HepG2 (cell line): Measurements from ENCODE around the gene APOBEC3B. TPM values are rescaled to one million over a fixed set of nuclear protein-coding genes. Genes with fewer than 3 reads are reported as not detected.

ENCODE experiments used
- ATAC-seq: fragments of 200-7000 bp; cut with Tn5 transposase; 3 replicates; pipeline ENCODE4 v1.9.1; 2020; ENCODE audit warnings: mild to moderate bottlenecking, moderate library complexity
- BruUV-seq: library from RNA; stranded (reverse); fragments of 400-500 nt; replicated peaks from 2 replicates; lab custom pipeline; 2021; lab: Mats Ljungman, UMichigan
- CTCF ChIA-PET: fragments of 300-600 bp; formaldehyde crosslinking; extraction: SDS; loops from one replicate; lab custom pipeline; 2021; ENCODE audit warnings: low total read pairs, inconsistent platforms, low intra/inter-chr PET ratio; lab: Yijun Ruan, JAX
- POLR2A ChIA-PET: fragments of 350-600 bp; sonication (Branson Sonifier 250); formaldehyde crosslinking; loops from one replicate; lab custom pipeline; 2020; ENCODE audit warnings: antibody characterized with exemption, inconsistent platforms; lab: Yijun Ruan, JAX
- DNase-seq: peaks from one replicate; pipeline ENCODE4 v3.0.0-alpha.2; 2015; ENCODE audit warnings: low spot score
- FAIRE-seq: peaks from 3 replicates; lab custom pipeline; 2011; peaks lifted over from hg19 to GRCh38; lab: Jason Lieb, UNC
- H2AFZ ChIP-seq: one replicate; pipeline ENCODE4 v1.6.1; 2011; ENCODE audit warnings: low read length, inconsistent platforms
- H3K27ac ChIP-seq: fragments of 300-600 bp; 3 replicates; pipeline ENCODE4 v1.8.0; 2011; ENCODE audit warnings: mixed run types, mild to moderate bottlenecking, mixed read lengths, low read length, inconsistent platforms; ENCODE audit not compliant: insufficient read depth; ENCODE audit errors: extremely low read length
- H3K27me3 ChIP-seq, 2 experiments: fragments of 200-600 bp in 1 of 2; 2 replicates in 1 of 2; 3 replicates in 1 of 2; pipeline versions ENCODE4 v1.6.0 to v1.8.0; 2011; ENCODE audit warnings: low read length in 2 of 2, mild to moderate bottlenecking in 2 of 2, moderate library complexity in 2 of 2, inconsistent platforms in 1 of 2; ENCODE audit not compliant: insufficient read depth in 2 of 2, control insufficient read depth in 1 of 2
- H3K36me3 ChIP-seq, 2 experiments: fragments of 200-600 bp in 1 of 2; replicated peaks in 1 of 2; 2 replicates in 1 of 2; 3 replicates in 1 of 2; pipeline versions ENCODE4 v1.5.1 to v1.8.0; 2011; ENCODE audit warnings: low read length in 2 of 2, inconsistent platforms in 1 of 2; ENCODE audit not compliant: insufficient read depth in 2 of 2, control insufficient read depth in 1 of 2
- H3K4me1 ChIP-seq: 2 replicates; pipeline ENCODE4 v1.5.1; 2012; ENCODE audit warnings: low read length, inconsistent platforms; ENCODE audit not compliant: insufficient read depth
- H3K4me2 ChIP-seq: 2 replicates; pipeline ENCODE4 v1.6.0; 2011; ENCODE audit warnings: low read depth, low read length, inconsistent platforms
- H3K4me3 ChIP-seq, 3 experiments: fragments of 200-600 bp in 1 of 3; sonication (generic), shearing (Covaris generic) in 1 of 3; replicated peaks in 1 of 3; 2 replicates each; pipeline ENCODE4 v1.5.1; 2011 to 2016; ENCODE audit warnings: low read length in 3 of 3, inconsistent platforms in 2 of 3, low read depth in 2 of 3, mild to moderate bottlenecking in 2 of 3, control low read depth in 1 of 3, mixed read lengths in 1 of 3; ENCODE audit not compliant: insufficient read depth in 1 of 3
- H3K79me2 ChIP-seq: one replicate; pipeline ENCODE4 v1.6.1; 2011; ENCODE audit warnings: low read length, inconsistent platforms; ENCODE audit not compliant: insufficient read depth
- H3K9ac ChIP-seq: 2 replicates; pipeline ENCODE4 v1.6.0; 2011; ENCODE audit warnings: mild to moderate bottlenecking, low read depth, low read length, inconsistent platforms; ENCODE audit not compliant: insufficient read depth
- H3K9me3 ChIP-seq: 2 replicates; pipeline ENCODE4 v1.5.1; 2012; ENCODE audit warnings: mild to moderate bottlenecking, low read length
- H4K20me1 ChIP-seq: 2 replicates; pipeline ENCODE4 v1.6.0; 2011; ENCODE audit warnings: inconsistent platforms, mild to moderate bottlenecking, low read length, moderate library complexity; ENCODE audit not compliant: insufficient read depth
- GTF2F1 ChIP-seq: fragments of 150-350 bp; IDR thresholded peaks from 2 replicates; pipeline ENCODE4 v1.6.1; 2014; ENCODE audit warnings: low read length
- STAG1 ChIP-seq: sonication (generic); formaldehyde crosslinking; IDR thresholded peaks from 2 replicates; pipeline ENCODE4 v1.4.0; 2020; ENCODE audit warnings: missing genetic modification reagents
- ZBTB38 ChIP-seq: sonication (generic); formaldehyde crosslinking; IDR thresholded peaks from 2 replicates; pipeline ENCODE4 v1.5.1; 2020; ENCODE audit warnings: mild to moderate bottlenecking, missing genetic modification reagents
- ZBTB42 ChIP-seq: sonication (generic); formaldehyde crosslinking; IDR thresholded peaks from 2 replicates; pipeline ENCODE4 v1.5.0; 2020; ENCODE audit warnings: mild to moderate bottlenecking, missing genetic modification reagents
- ZGPAT ChIP-seq: IDR thresholded peaks from 2 replicates; pipeline ENCODE4 v1.6.1; 2016; ENCODE audit warnings: mild to moderate bottlenecking
- ZNF121 ChIP-seq: sonication (generic); formaldehyde crosslinking; IDR thresholded peaks from 2 replicates; pipeline ENCODE4 v1.5.0; 2020; ENCODE audit warnings: mild to moderate bottlenecking, missing genetic modification reagents
- ZNF382 ChIP-seq: sonication (generic); formaldehyde crosslinking; IDR thresholded peaks from 2 replicates; pipeline ENCODE4 v1.5.0; 2020; ENCODE audit warnings: missing genetic modification reagents, mild to moderate bottlenecking, borderline replicate concordance
- ZSCAN5A ChIP-seq: sonication (generic); formaldehyde crosslinking; IDR thresholded peaks from 2 replicates; pipeline ENCODE4 v1.8.0; 2022; ENCODE audit warnings: mild to moderate bottlenecking, missing genetic modification reagents, borderline replicate concordance
- WGBS: methylation state at CpG from one replicate; pipeline ENCODE4 v1.1.6; 2017; ENCODE audit warnings: low lambda C conversion rate; 5-methylcytosine and 5-hydroxymethylcytosine counted together
- in situ Hi-C: cut with HindIII; loops from 2 replicates; pipeline ENCODE4 v1.10.0; 2017; ENCODE audit warnings: low pct_unique_long_range_greater_than_20kb; ENCODE audit not compliant: extremely low pct_ligation_motif_present
- intact Hi-C: fragments of 100-400 bp; cut with micrococcal nuclease; formaldehyde crosslinking; loops from one replicate; pipeline ENCODE4 v1.10.0; 2022; ENCODE audit not compliant: unreplicated experiment
- polyA plus RNA-seq, 8 experiments: library from polyadenylated mRNA; depleted of rRNA in 3 of 8; stranded (reverse) in 7 of 8; unstranded in 1 of 8; fragments of >200 nt; fragmentation: Illumina TruSeq in 4 of 8; extraction: Trizol in 4 of 8; gene quantifications; 2 replicates each; pipeline versions ENCODE4 v1.2.1 to v1.2.3, GENCODE V29; 2011 to 2016; ENCODE audit warnings: low read depth in 4 of 8, missing spikeins in 1 of 8, mixed read lengths in 1 of 8; ENCODE audit not compliant: insufficient read depth in 1 of 8
- total RNA-seq, 5 experiments: library from RNA; depleted of rRNA; stranded (reverse); fragments of >200 nt; fragmentation: Illumina TruSeq; extraction: Trizol; gene quantifications; 2 replicates each; pipeline ENCODE4 v1.2.3, GENCODE V29; 2016; ENCODE audit warnings: low read depth in 1 of 5

Gene APOBEC3B
- total and polyA plus RNA-seq, 2 of the 13 experiments (the other 11 are each of a cell fraction or from before 2014, with no cell fraction given): 6.7 to 8.8 TPM

- Histone ChIP-seq H3K4me2 (no peak overlapping the region), H3K79me2 (no peaks in the 10 kb centered on the region), H4K20me1 (no peaks in the 10 kb centered on the region), H3K36me3 (no peaks in the 10 kb centered on the region), H2AFZ (no peak overlapping the region), H3K9me3 (no peaks in the 10 kb centered on the region), H3K27ac (no peak overlapping the region), H3K9ac (no peak overlapping the region), H3K4me1 (no peaks in the 10 kb centered on the region), H3K27me3 (peaks cover 1 to 64% of the 10 kb centered on the region in 2 experiments; a peak in 4 of 5 replicates), H3K4me3 (no peak overlapping the region)
- 50% methylated on average over 1 of the region's 7 CpGs for WGBS
- POLR2A ChIA-PET: no interaction called here
- no peak for FAIRE-seq
- CTCF ChIA-PET: no interaction called here
- TF ChIP-seq ZGPAT (CRISPR knock-in tag) (no peak), GTF2F1 (no peak), ZBTB38 (no peak), ZNF121 (CRISPR knock-in tag) (no peak), ZSCAN5A (CRISPR knock-in tag) (no peak), ZBTB42 (CRISPR knock-in tag) (no peak), ZNF382 (CRISPR knock-in tag) (no peak), STAG1 (CRISPR knock-in tag) (no peak)
- no TSS peak for BruUV-seq
- ATAC-seq: no peak
- intact Hi-C loops: no loop called here
- DNase-seq: no peak
- in situ Hi-C loops: no loop called here
Measured at GRCh38 chr22:38948181-38948940, 33.8 kb upstream of the APOBEC3B start.
